Measurements from ENCODE around the gene A3GALT2.

DNA sequence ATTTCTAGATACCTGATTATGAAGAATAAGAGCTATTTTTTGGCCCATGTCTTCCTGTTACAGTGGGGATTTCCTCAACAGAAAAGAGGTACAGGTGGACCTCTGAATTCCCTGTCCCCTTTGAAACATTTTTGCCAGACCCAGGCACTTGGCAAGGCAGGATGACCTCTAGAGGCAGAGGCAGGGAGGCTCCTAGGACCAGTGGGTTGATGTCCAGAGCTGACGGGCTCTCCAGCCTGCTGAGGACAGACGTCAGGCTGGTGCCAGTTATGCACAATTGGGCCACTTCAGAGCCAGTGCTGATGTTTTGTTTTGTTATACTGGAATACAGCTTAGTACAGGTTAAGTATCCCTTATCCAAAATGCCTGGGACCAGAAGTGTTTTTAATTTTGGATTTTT lies 18.5 kb upstream of the A3GALT2 start:
- TF ChIP-seq, protein P1, sequence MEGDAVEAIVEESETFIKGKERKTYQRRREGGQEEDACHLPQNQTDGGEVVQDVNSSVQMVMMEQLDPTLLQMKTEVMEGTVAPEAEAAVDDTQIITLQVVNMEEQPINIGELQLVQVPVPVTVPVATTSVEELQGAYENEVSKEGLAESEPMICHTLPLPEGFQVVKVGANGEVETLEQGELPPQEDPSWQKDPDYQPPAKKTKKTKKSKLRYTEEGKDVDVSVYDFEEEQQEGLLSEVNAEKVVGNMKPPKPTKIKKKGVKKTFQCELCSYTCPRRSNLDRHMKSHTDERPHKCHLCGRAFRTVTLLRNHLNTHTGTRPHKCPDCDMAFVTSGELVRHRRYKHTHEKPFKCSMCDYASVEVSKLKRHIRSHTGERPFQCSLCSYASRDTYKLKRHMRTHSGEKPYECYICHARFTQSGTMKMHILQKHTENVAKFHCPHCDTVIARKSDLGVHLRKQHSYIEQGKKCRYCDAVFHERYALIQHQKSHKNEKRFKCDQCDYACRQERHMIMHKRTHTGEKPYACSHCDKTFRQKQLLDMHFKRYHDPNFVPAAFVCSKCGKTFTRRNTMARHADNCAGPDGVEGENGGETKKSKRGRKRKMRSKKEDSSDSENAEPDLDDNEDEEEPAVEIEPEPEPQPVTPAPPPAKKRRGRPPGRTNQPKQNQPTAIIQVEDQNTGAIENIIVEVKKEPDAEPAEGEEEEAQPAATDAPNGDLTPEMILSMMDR (IDR thresholded peaks at IDR 0.05): no peak
- TF ChIP-seq POLR2A (IDR thresholded peaks at IDR 0.05): no peak
- no peak for TF ChIP-seq POLR2AphosphoS5 (IDR thresholded peaks at IDR 0.05)
- no peak for TF ChIP-seq EP300 (IDR thresholded peaks at IDR 0.05)

Data from stomach (tissue), 4 donors.